ENCODE results near the gene CTDSP2. TPM values are rescaled to one million over a fixed set of nuclear protein-coding genes. Genes with fewer than 3 reads are reported as not detected.

Gene CTDSP2
- total RNA-seq, 1 donor from 2014 or later: 171 TPM

- H3K9me3 Mint-ChIP-seq (ENCODE audit: unreplicated experiment): no peaks in the 10 kb centered on the region
These were observed 29.7 kb downstream of the CTDSP2 start for GRCh38 chr12:57816855-57817151.

GRCh38 chr12:57816001-57816854 is 30.3 kb downstream of the CTDSP2 start:
- H3K27ac Mint-ChIP-seq (ENCODE audit: unreplicated experiment): no peak overlapping the region
- DNase-seq (ENCODE audit: extremely low spot score, unreplicated experiment): no peak
- H3K4me3 Mint-ChIP-seq (ENCODE audit: unreplicated experiment): no peak overlapping the region
- peaks cover 18% of the 10 kb centered on the region for H3K36me3 Mint-ChIP-seq (ENCODE audit: unreplicated experiment)
- H3K4me1 Mint-ChIP-seq (ENCODE audit: unreplicated experiment): no peaks in the 10 kb centered on the region
- no peaks in the 10 kb centered on the region for H3K9me3 Mint-ChIP-seq (ENCODE audit: unreplicated experiment)
- TF ChIP-seq CTCF (IDR thresholded peaks at IDR 0.05): no peak
- H3K27me3 Mint-ChIP-seq (ENCODE audit: unreplicated experiment): no peaks in the 10 kb centered on the region

More at GRCh38 chr12:57816855-57817151, 29.7 kb downstream of the CTDSP2 start:
- Mint-ChIP-seq H3K27ac (ENCODE audit: unreplicated experiment) (no peak overlapping the region), H3K27me3 (ENCODE audit: unreplicated experiment) (no peaks in the 10 kb centered on the region), H3K36me3 (ENCODE audit: unreplicated experiment) (peaks cover 23% of the 10 kb centered on the region), H3K4me1 (ENCODE audit: unreplicated experiment) (no peaks in the 10 kb centered on the region), H3K4me3 (ENCODE audit: unreplicated experiment) (no peak overlapping the region)
- no peak for DNase-seq (ENCODE audit: extremely low spot score, unreplicated experiment)
- no peak for TF ChIP-seq CTCF (IDR thresholded peaks at IDR 0.05)

GRCh38 chr12:57815177-57816000 is 31.1 kb downstream of the CTDSP2 start:
- Mint-ChIP-seq H3K9me3 (ENCODE audit: unreplicated experiment) (no peaks in the 10 kb centered on the region), H3K27ac (ENCODE audit: unreplicated experiment) (no peak overlapping the region), H3K36me3 (ENCODE audit: unreplicated experiment) (peaks cover 11% of the 10 kb centered on the region), H3K27me3 (ENCODE audit: unreplicated experiment) (no peaks in the 10 kb centered on the region), H3K4me3 (ENCODE audit: unreplicated experiment) (no peak overlapping the region), H3K4me1 (ENCODE audit: unreplicated experiment) (no peaks in the 10 kb centered on the region)
- no peak for DNase-seq (ENCODE audit: extremely low spot score, unreplicated experiment)
- no peak for TF ChIP-seq CTCF (IDR thresholded peaks at IDR 0.05)

- no peak for DNase-seq (ENCODE audit: extremely low spot score, unreplicated experiment)
- Mint-ChIP-seq H3K4me1 (ENCODE audit: unreplicated experiment) (no peaks in the 10 kb centered on the region), H3K36me3 (ENCODE audit: unreplicated experiment) (peaks cover 9% of the 10 kb centered on the region), H3K27me3 (ENCODE audit: unreplicated experiment) (no peaks in the 10 kb centered on the region), H3K4me3 (ENCODE audit: unreplicated experiment) (no peak overlapping the region), H3K27ac (ENCODE audit: unreplicated experiment) (peak overlapping the region; percentile 58), H3K9me3 (ENCODE audit: unreplicated experiment) (no peaks in the 10 kb centered on the region)
- TF ChIP-seq CTCF (IDR thresholded peaks at IDR 0.05): no peak
These were observed 32.4 kb downstream of the CTDSP2 start for GRCh38 chr12:57813971-57814772.
